Gastrocnemius medialis (tissue), 4 donors: ENCODE results near the gene TLE4.

Experiments
- POLR2A ChIP-seq, 2 donors: fragments of 450-650 bp; IDR thresholded peaks; one replicate each; pipeline ENCODE4 v1.6.1; 2017; ENCODE audit warnings: antibody characterized with exemption in 2 of 2, mild to moderate bottlenecking in 2 of 2, moderate library complexity in 2 of 2
- TF ChIP-seq, protein P1 (sequence below), 5 experiments: fragments of 450-650 bp in 3 of 5; fragments of 200-600 bp in 2 of 5; sonication (generic) in 2 of 5; IDR thresholded peaks in 4 of 5; conservative IDR thresholded peaks in 1 of 5; 1 replicate in 4 of 5; 2 replicates in 1 of 5; pipeline ENCODE4 v1.5.1; 2016 to 2019; ENCODE audit warnings: antibody characterized with exemption in 5 of 5, mild to moderate bottlenecking in 3 of 5, moderate library complexity in 3 of 5

GRCh38 chr9:79661279-79661678, 89.5 kb downstream of the TLE4 start:
- TF ChIP-seq, protein P1, sequence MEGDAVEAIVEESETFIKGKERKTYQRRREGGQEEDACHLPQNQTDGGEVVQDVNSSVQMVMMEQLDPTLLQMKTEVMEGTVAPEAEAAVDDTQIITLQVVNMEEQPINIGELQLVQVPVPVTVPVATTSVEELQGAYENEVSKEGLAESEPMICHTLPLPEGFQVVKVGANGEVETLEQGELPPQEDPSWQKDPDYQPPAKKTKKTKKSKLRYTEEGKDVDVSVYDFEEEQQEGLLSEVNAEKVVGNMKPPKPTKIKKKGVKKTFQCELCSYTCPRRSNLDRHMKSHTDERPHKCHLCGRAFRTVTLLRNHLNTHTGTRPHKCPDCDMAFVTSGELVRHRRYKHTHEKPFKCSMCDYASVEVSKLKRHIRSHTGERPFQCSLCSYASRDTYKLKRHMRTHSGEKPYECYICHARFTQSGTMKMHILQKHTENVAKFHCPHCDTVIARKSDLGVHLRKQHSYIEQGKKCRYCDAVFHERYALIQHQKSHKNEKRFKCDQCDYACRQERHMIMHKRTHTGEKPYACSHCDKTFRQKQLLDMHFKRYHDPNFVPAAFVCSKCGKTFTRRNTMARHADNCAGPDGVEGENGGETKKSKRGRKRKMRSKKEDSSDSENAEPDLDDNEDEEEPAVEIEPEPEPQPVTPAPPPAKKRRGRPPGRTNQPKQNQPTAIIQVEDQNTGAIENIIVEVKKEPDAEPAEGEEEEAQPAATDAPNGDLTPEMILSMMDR (IDR thresholded peaks at IDR 0.05 in 4 of 5, conservative IDR thresholded peaks at IDR 0.05 in 1 of 5): no peak
- TF ChIP-seq POLR2A (IDR thresholded peaks at IDR 0.05): no peak
